ENCODE data around the gene MYH7. TPM values are rescaled to one million over a fixed set of nuclear protein-coding genes. Genes with fewer than 3 reads are reported as not detected.
"Not testable (repeated sequence)": the region's sequence is repeated elsewhere in the genome, so short reads cannot be mapped to it uniquely, and the experiment has no call there.

Gene MYH7
- total RNA-seq, 2 experiments from 2014 or later: not detected

DNA sequence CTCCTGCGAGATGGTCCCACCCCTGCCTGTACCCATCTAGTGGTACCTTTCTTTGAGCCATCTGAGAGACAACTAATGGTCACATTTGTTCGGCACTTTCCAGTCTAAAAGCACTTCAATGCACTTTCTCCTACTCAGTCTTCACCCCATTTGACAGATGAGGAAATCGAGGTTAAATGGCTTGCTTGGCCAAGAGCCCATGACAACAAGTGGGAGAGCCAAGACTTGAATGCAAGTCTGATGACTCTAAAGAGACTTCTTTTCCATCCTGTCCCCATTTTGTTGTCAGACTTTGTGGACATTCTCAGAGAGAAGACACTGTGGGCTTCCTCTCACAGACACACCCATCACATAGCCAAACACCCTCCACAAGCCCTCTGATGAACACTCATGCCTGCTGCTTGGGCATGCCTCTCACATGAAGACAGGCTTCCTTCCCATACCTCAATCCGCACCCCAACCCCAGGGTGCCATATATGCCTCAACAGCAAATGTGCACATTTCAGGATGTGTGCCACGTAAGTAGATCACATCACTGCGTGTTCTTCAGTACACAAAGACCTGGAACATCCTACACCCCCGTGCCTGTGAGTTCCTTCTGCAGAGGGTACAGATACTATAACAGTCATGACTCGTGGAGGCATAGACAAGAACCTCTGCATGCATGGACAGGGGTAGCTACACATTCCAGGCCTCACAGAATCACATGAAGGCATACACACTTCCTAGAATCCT is 805 bp downstream of the MYH7 start:
- no peak overlapping the region for H3K27ac Mint-ChIP-seq
- CTCF ChIA-PET: interaction anchor here (1.4 kb wide), 1 partner anchor 129 kb away, joined by 4 read pairs; no protein-coding TSS in a partner anchor
- H3K27me3 Mint-ChIP-seq (ENCODE audit: low read depth): no peaks in the 10 kb centered on the region
- intact Hi-C loops (cut with micrococcal nuclease): no loop called here
- no peak for DNase-seq
- H3K4me3 Mint-ChIP-seq: no peak overlapping the region
- H3K4me1 Mint-ChIP-seq (ENCODE audit: low read depth): no peaks in the 10 kb centered on the region
- H3K9me3 Mint-ChIP-seq: no peaks in the 10 kb centered on the region
- no peaks in the 10 kb centered on the region for H3K36me3 Mint-ChIP-seq (ENCODE audit: low read depth)

DNA sequence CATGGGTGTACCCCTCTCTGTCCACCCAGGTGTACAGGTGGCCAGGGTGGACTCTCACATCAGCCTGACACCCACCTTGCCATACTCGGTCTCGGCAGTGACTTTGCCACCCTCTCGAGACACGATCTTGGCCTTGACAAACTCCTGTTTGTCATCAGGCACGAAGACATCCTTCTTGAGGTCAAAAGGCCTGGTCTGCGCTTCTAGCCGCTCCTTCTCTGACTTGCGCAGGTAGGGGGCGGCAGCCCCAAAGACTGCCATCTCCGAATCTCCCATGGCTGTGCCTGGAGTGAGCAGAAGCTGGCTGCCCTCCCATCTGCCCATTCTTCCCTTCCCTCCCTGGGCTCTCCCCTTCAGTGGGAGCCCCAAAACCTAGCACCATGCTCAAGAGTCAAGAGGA is 2.0 kb downstream of the MYH7 start:
- intact Hi-C loops (cut with micrococcal nuclease): no loop called here
- Mint-ChIP-seq H3K27ac (no peak overlapping the region), H3K4me1 (ENCODE audit: low read depth) (no peaks in the 10 kb centered on the region), H3K4me3 (no peak overlapping the region), H3K36me3 (ENCODE audit: low read depth) (no peaks in the 10 kb centered on the region), H3K27me3 (ENCODE audit: low read depth) (no peaks in the 10 kb centered on the region), H3K9me3 (no peaks in the 10 kb centered on the region)
- no peak for DNase-seq
- CTCF ChIA-PET: interaction anchor here (0.9 kb wide), 1 partner anchor 54 kb away, joined by 3 read pairs; no protein-coding TSS in a partner anchor

DNA sequence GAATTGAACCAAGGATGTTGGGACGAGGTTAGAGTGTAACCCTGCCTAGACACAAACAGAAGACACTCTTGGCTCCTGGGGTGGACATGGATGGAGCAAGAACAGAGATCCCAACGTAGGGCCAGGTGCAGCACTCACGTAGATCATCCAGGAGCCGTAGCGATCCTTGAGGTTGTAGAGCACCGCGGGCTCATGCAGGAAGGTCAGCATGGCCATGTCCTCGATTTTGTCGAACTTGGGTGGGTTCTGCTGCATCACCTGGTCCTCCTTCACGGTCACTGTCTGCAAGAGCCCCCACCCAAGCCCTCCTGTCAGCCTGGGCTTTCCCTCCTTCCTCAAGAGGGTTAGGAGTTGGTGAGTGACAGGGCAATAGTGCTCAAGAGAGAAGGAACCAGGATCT is 2.5 kb downstream of the MYH7 start:
- no peaks in the 10 kb centered on the region for H3K4me1 Mint-ChIP-seq (ENCODE audit: low read depth)
- no peaks in the 10 kb centered on the region for H3K27me3 Mint-ChIP-seq (ENCODE audit: low read depth)
- intact Hi-C loops (cut with micrococcal nuclease): no loop called here
- no peaks in the 10 kb centered on the region for H3K9me3 Mint-ChIP-seq
- no peak for DNase-seq
- H3K4me3 Mint-ChIP-seq: no peak overlapping the region
- H3K36me3 Mint-ChIP-seq (ENCODE audit: low read depth): no peaks in the 10 kb centered on the region
- CTCF ChIA-PET: no interaction called here
- H3K27ac Mint-ChIP-seq: no peak overlapping the region

DNA sequence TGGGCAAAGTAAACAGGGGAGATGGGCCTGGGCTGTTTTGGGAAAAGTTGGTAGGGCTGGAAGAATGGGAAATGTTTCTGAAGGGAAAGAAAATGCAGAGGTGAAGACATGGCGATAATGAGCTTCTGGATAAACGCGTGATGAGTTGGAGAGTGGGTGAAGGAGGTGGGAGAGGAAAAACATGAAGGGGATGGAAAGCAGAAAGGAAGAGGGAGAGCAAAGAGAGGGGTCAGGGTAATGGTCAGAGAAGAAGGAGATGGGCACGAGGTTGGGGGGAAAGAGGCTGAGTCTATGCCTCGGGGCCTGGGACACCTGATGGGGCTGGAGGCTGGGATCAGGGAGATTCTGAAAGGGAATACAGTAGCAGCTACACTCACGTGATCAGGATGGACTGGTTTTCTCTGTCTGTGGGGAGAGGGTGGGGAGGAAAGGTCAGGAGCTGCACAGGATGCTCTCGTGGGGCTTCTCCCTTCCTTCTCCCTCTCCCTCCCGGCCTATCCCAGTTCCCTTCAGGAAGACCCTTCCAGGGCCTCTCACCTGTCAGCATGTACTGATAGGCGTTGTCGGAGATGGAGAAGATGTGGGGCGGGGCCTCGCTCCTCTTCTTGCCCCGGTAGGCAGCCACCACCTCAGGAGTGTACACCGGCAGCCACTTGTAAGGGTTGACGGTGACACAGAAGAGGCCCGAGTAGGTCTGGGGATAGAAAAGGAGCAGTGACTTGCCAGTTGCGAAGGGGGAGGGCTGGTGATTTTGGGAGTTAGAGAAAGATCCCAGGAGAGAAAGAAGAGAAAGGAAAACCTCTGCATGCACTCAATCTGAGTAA is 3.1 kb downstream of the MYH7 start:
- no peaks in the 10 kb centered on the region for H3K4me1 Mint-ChIP-seq (ENCODE audit: low read depth)
- intact Hi-C loops (cut with micrococcal nuclease): no loop called here
- DNase-seq: no peak
- no peaks in the 10 kb centered on the region for H3K9me3 Mint-ChIP-seq
- H3K27ac Mint-ChIP-seq: no peak overlapping the region
- CTCF ChIA-PET: no interaction called here
- no peaks in the 10 kb centered on the region for H3K36me3 Mint-ChIP-seq (ENCODE audit: low read depth)
- H3K4me3 Mint-ChIP-seq: no peak overlapping the region
- no peaks in the 10 kb centered on the region for H3K27me3 Mint-ChIP-seq (ENCODE audit: low read depth)

DNA sequence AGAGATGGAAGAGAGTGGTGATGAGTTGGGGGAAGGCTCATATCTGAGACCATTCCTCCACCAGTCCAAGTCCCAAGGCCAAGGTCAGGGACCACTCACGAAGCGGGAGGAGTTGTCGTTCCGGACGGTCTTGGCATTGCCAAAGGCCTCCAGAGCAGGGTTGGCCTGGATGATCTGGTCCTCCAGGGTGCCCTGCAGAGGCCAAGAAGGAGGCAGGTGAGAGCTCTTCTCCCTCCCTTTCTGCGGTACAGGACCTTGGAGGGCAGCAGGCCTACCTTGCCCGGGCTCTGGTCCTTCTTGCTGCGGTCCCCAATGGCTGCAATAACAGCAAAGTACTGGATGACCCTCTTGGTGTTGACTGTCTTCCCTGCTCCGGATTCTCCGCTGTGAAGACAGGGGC is 4.0 kb downstream of the MYH7 start:
- no peak overlapping the region for H3K4me3 Mint-ChIP-seq
- H3K36me3 Mint-ChIP-seq (ENCODE audit: low read depth): no peaks in the 10 kb centered on the region
- H3K27me3 Mint-ChIP-seq (ENCODE audit: low read depth): no peaks in the 10 kb centered on the region
- intact Hi-C loops (cut with micrococcal nuclease): no loop called here
- no peak for DNase-seq
- H3K27ac Mint-ChIP-seq: no peak overlapping the region
- no peaks in the 10 kb centered on the region for H3K9me3 Mint-ChIP-seq
- no peaks in the 10 kb centered on the region for H3K4me1 Mint-ChIP-seq (ENCODE audit: low read depth)
- CTCF ChIA-PET: no interaction called here

DNA sequence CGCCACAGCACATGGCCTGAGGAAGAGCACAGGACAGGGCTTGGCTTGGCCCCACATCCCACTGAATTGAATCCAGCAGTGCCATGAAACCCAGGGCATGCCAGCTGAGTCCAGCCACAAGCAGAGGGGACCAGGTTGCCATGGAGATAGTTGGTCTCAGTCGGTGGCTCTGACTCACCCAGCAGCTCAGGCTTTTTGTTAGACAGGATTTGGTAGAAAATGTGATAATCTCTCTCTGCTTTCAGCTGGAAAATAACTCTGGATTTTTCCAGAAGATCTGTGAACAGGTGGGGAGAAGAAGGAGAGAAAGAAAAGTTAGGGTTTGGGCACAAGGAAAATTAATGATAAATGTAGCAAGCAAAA is 4.8 kb downstream of the MYH7 start:
- intact Hi-C loops (cut with micrococcal nuclease): no loop called here
- CTCF ChIA-PET: no interaction called here
- Mint-ChIP-seq H3K36me3 (ENCODE audit: low read depth) (no peaks in the 10 kb centered on the region), H3K27me3 (ENCODE audit: low read depth) (no peaks in the 10 kb centered on the region), H3K4me3 (no peak overlapping the region), H3K4me1 (ENCODE audit: low read depth) (no peaks in the 10 kb centered on the region), H3K27ac (no peak overlapping the region), H3K9me3 (no peaks in the 10 kb centered on the region)
- DNase-seq: no peak

DNA sequence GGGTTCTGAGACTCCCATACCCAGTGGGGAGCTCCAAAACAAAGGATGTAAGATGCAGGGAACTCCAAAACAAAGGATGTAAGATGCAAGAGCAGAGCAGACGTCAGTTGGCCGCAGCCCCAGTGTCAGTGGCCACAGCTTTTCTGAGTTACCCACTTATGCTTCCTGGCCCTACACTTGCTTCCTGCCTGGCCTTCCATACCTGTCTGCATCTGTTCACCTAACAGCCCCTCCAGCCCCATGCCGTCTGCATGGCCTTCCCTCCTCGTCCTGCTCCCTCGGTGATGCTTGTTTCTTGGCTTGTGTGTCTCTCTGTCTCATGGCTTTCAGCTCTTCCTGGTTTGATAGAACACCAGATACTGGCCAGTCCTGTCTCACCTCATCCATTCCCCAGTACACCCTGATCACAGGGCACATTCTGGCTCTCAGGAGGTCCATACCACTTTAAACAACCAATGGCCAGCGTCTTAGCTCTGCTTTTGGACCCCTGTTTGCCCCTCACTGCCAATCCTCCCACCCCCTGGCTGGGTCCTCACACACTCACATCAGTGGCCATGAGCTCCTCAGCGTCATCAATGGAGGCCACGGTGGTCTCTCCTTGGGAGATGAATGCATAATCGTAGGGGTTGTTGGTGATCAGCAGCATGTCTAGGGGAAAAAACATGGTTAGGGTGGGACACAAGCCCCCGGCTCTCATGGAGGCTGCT is 5.3 kb downstream of the MYH7 start:
- CTCF ChIA-PET: no interaction called here

DNA sequence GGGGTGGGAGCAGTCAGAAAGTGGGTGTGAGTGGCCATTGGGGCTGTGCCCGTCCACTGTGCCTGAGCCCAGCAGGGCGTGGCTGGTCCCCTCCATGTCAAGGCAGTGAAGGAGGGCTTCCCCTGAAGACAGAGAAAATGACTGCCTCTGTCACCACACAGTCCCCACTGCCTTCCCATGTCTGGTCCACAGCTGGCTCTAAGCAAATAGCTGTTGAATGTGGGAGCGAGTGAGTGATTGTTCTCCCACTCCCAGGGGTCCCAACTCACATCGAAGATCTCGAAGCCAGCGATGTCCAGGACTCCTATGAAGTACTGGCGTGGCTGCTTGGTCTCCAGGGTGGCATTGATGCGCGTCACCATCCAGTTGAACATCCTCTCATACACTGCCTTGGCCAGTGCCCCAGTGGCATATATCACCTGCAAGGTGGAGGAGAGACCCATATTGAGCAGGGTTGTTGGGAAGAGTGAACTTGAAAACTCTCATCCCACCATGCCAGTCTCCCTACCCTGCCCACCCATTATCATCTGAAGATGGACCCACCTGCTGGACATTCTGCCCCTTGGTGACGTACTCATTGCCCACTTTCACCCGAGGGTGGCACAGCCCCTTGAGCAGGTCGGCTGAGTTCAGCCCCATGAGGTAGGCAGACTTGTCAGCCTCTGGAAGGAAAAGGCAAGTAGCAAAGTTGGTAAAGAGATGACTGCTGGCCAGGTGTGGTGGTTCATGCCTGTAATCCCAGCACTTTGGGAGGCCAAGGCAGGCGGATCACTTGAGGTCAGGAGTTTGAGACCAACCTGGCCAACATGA is 6.6 kb downstream of the MYH7 start:
- Mint-ChIP-seq H3K9me3 (no peaks in the 10 kb centered on the region), H3K36me3 (ENCODE audit: low read depth) (no peaks in the 10 kb centered on the region), H3K4me1 (ENCODE audit: low read depth) (no peaks in the 10 kb centered on the region), H3K4me3 (no peak overlapping the region), H3K27me3 (ENCODE audit: low read depth) (no peaks in the 10 kb centered on the region), H3K27ac (no peak overlapping the region)
- CTCF ChIA-PET: no interaction called here
- intact Hi-C loops (cut with micrococcal nuclease): no loop called here
- DNase-seq: no peak

More for the DNA sequence above, 5.3 kb downstream of the MYH7 start:
- Mint-ChIP-seq H3K36me3 (ENCODE audit: low read depth) (no peaks in the 10 kb centered on the region), H3K27me3 (ENCODE audit: low read depth) (no peaks in the 10 kb centered on the region), H3K4me1 (ENCODE audit: low read depth) (no peaks in the 10 kb centered on the region), H3K9me3 (no peaks in the 10 kb centered on the region), H3K4me3 (no peak overlapping the region), H3K27ac (no peak overlapping the region)
- intact Hi-C loops (cut with micrococcal nuclease): no loop called here
- no peak for DNase-seq

DNA sequence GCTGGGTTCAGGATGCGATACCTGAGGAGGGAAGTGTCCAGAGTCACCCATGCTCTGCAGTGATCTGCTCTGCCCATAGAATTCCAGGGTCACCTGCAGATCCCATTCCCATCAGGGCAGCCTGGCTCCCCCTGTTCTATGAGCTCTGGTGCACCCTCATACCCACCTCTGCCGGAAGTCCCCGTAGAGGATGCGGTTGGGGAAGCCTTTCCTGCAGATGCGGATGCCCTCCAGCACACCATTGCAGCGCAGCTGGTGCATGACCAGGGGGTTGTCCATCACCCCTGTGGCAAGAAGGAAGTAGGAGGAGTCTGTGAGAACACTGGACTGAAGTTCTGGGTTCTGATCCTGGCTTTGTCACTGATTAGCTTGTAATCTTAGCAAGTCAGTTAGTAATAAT is 9.7 kb downstream of the MYH7 start:
- H3K9me3 Mint-ChIP-seq, CTCF ChIA-PET: not testable (repeated sequence)

DNA sequence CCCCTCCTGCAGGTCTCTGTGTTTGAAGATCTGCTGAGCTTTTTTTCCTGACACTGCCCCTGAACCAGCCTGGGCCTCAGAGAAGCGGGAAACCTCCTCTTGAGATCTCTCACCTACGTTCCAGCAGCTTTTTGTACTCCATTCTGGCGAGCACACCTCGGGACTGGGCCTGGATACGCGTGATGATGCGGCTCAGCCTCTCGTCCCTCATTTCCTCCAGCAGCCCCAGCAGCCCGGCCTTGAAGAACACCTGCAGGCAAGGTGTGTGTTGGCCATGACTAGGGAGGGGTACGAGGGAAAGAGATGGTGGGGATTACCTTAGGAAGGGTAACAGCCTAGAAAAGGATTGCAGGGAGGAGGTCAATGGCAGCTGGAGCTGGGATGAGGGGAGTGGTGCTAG is 10.3 kb downstream of the MYH7 start:
- no peak for DNase-seq
- Mint-ChIP-seq H3K27ac (no peak overlapping the region), H3K4me3 (no peak overlapping the region), H3K27me3 (ENCODE audit: low read depth) (no peaks in the 10 kb centered on the region), H3K36me3 (ENCODE audit: low read depth) (no peaks in the 10 kb centered on the region), H3K9me3 (no peaks in the 10 kb centered on the region), H3K4me1 (ENCODE audit: low read depth) (no peaks in the 10 kb centered on the region)
- CTCF ChIA-PET: no interaction called here
- intact Hi-C loops (cut with micrococcal nuclease): no loop called here

More for the DNA sequence above, 9.7 kb downstream of the MYH7 start:
- DNase-seq; intact Hi-C loops (cut with micrococcal nuclease); H3K36me3 Mint-ChIP-seq (ENCODE audit: low read depth); H3K27ac Mint-ChIP-seq; H3K27me3 Mint-ChIP-seq (ENCODE audit: low read depth); H3K4me3 Mint-ChIP-seq; H3K4me1 Mint-ChIP-seq (ENCODE audit: low read depth): not testable (repeated sequence)

DNA sequence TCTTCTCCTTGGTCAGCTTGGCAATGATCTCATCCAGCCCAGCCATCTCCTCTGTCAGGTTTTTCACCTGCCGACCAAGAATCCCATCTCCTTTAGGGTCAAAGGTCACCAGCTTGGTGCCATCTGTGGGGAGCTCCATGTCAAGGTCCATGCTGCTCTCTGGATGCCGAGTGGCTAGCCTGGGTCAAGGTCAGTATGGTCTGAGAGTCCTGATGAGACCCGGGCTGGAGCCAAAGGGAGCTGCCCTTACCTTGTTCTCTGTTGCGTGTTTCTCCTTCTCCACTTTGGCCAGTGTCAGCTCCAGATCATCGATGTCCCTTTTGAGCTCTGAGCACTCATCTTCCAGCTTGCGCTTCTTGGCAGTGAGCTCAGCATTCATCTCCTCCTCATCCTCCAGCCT is 11.8 kb downstream of the MYH7 start:
- H3K9me3 Mint-ChIP-seq: no peaks in the 10 kb centered on the region
- H3K4me3 Mint-ChIP-seq: no peak overlapping the region
- intact Hi-C loops (cut with micrococcal nuclease): no loop called here
- H3K36me3 Mint-ChIP-seq (ENCODE audit: low read depth): no peaks in the 10 kb centered on the region
- no peak overlapping the region for H3K27ac Mint-ChIP-seq
- DNase-seq: no peak
- CTCF ChIA-PET: interaction anchor here (1.2 to 1.5 kb wide), 2 partner anchors 11 to 44 kb away, joined by 3 read pairs; no protein-coding TSS in a partner anchor
- H3K4me1 Mint-ChIP-seq (ENCODE audit: low read depth): no peaks in the 10 kb centered on the region
- H3K27me3 Mint-ChIP-seq (ENCODE audit: low read depth): no peaks in the 10 kb centered on the region

DNA sequence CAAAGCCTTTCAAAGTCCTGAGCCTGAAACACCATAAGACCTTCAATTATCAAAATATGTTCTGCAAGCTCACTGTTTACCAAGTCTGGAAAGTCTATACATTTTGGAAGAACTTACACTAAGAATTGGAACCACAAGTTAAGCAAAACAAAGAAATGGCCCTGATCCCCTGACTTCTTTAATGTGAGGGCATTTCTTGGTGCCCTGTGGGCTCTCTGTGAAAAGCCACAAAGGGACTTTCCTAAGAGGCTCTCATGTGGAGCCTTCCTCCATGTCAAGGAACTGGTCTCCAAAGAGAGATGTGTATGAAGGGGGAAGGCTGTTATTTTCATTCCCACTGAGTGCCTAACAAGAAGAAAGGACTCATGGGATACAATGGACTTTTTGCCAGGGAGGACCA is 13.9 kb downstream of the MYH7 start:
- H3K27ac Mint-ChIP-seq: no peak overlapping the region
- no peaks in the 10 kb centered on the region for H3K36me3 Mint-ChIP-seq (ENCODE audit: low read depth)
- CTCF ChIA-PET: no interaction called here
- no peak for DNase-seq
- H3K27me3 Mint-ChIP-seq (ENCODE audit: low read depth): no peaks in the 10 kb centered on the region
- H3K9me3 Mint-ChIP-seq: no peaks in the 10 kb centered on the region
- H3K4me1 Mint-ChIP-seq (ENCODE audit: low read depth): no peaks in the 10 kb centered on the region
- intact Hi-C loops (cut with micrococcal nuclease): no loop called here
- H3K4me3 Mint-ChIP-seq: no peak overlapping the region
